ENCODE results near the gene CYBB. TPM values are rescaled to one million over a fixed set of nuclear protein-coding genes. Genes with fewer than 3 reads are reported as not detected.

CYBB gene
- total RNA-seq, 1 donor = 1.4 TPM

DNA sequence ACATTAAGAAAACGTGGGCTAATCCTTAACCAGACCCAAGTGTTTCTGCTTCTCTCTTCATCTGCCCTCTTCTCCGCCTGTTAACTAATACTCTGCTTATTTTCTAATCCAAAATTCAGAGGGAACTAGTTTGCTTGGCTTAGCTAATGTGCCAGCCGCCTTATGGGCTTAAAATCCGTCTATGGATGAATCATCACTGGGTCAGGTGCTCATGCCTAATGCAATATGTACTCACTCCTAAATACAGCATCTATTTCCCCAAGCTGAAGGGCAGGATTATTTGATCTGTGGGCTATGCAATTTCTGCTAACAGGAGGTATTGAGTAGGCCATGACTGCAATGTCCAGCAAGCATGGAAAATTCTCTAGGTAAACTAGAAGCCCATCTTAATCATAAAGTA, 55.1 kb downstream of the CYBB start:
- Histone ChIP-seq H3K27me3 (ENCODE audit: insufficient read depth, low read length) (no peaks in the 10 kb centered on the region), H3K4me1 (ENCODE audit: insufficient read depth, low read length) (no peaks in the 10 kb centered on the region), H3K4me2 (ENCODE audit: insufficient read depth, low read length) (no peak overlapping the region), H3K79me2 (ENCODE audit: insufficient read depth, low read length) (no peaks in the 10 kb centered on the region), H3K36me3 (ENCODE audit: insufficient read depth, low read length) (no peaks in the 10 kb centered on the region), H3K27ac (ENCODE audit: low read depth, low read length) (no peak overlapping the region), H2AFZ (ENCODE audit: low read length) (no peak overlapping the region), H4K20me1 (ENCODE audit: insufficient read depth, low read length) (no peaks in the 10 kb centered on the region), H3K9me3 (ENCODE audit: low read depth, low read length) (no peaks in the 10 kb centered on the region), H3K4me3 (ENCODE audit: insufficient read depth, low read length) (no peak overlapping the region)
- DNase-seq (ENCODE audit: insufficient read length, low spot score, missing footprints) = peak; percentile 21
- TF ChIP-seq, protein P1, sequence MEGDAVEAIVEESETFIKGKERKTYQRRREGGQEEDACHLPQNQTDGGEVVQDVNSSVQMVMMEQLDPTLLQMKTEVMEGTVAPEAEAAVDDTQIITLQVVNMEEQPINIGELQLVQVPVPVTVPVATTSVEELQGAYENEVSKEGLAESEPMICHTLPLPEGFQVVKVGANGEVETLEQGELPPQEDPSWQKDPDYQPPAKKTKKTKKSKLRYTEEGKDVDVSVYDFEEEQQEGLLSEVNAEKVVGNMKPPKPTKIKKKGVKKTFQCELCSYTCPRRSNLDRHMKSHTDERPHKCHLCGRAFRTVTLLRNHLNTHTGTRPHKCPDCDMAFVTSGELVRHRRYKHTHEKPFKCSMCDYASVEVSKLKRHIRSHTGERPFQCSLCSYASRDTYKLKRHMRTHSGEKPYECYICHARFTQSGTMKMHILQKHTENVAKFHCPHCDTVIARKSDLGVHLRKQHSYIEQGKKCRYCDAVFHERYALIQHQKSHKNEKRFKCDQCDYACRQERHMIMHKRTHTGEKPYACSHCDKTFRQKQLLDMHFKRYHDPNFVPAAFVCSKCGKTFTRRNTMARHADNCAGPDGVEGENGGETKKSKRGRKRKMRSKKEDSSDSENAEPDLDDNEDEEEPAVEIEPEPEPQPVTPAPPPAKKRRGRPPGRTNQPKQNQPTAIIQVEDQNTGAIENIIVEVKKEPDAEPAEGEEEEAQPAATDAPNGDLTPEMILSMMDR (IDR thresholded peaks at IDR 0.05; ENCODE audit: extremely low read depth, low read depth, low read length) = no peak

DNA sequence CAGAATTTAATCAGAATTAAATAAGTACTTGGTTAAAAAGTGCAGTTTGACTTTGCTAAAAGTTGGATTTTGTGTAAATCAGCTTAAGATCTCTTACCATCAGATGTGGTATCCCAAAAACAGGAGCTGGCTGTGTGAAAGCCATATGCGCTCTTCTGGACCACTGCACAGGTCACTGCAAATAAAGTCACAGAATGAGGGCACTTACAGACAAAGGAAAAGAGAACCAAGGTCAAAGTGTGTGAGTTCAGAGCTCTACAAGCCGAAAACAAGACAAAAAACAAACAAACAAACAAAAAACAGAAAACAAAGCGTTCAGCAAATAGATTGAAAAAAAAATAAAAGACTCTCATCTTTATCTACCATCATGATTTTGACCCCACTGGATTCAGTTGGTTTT, 61.1 kb downstream of the CYBB start:
- TF ChIP-seq, protein P1 (IDR thresholded peaks at IDR 0.05; ENCODE audit: extremely low read depth, low read depth, low read length) = no peak
- no peaks in the 10 kb centered on the region for H4K20me1 ChIP-seq (ENCODE audit: insufficient read depth, low read length)
- H3K9me3 ChIP-seq (ENCODE audit: low read depth, low read length) = no peaks in the 10 kb centered on the region
- H3K27me3 ChIP-seq (ENCODE audit: insufficient read depth, low read length) = no peaks in the 10 kb centered on the region
- DNase-seq (ENCODE audit: insufficient read length, low spot score, missing footprints) = no peak
- H3K4me3 ChIP-seq (ENCODE audit: insufficient read depth, low read length) = no peak overlapping the region
- H3K27ac ChIP-seq (ENCODE audit: low read depth, low read length) = no peak overlapping the region
- H3K4me2 ChIP-seq (ENCODE audit: insufficient read depth, low read length) = no peak overlapping the region
- H3K79me2 ChIP-seq (ENCODE audit: insufficient read depth, low read length) = no peaks in the 10 kb centered on the region
- no peaks in the 10 kb centered on the region for H3K4me1 ChIP-seq (ENCODE audit: insufficient read depth, low read length)
- H2AFZ ChIP-seq (ENCODE audit: low read length) = no peak overlapping the region
- H3K36me3 ChIP-seq (ENCODE audit: insufficient read depth, low read length) = no peaks in the 10 kb centered on the region

DNA sequence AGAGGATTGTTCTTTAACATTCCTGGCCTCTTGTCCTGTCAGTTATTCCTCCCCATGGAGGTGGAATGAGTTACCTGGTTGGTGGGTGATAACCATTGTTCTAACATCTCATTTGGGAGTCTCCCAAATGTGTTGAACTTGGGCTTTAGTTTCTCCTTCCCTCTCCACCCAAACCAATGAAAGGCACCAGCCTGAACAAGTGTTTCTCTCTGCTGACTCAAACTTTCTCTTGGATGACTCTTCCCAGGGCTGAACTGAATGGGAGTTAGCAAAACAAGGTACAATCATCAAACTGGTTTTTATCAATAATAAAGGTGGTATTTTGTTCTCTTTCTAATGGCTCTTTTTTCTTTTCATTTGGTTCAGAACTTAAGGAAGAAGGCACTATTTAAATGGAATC, 64.8 kb downstream of the CYBB start:
- no peak for DNase-seq (ENCODE audit: insufficient read length, low spot score, missing footprints)
- H3K4me1 ChIP-seq (ENCODE audit: insufficient read depth, low read length) = peaks cover 4% of the 10 kb centered on the region
- no peaks in the 10 kb centered on the region for H3K36me3 ChIP-seq (ENCODE audit: insufficient read depth, low read length)
- H2AFZ ChIP-seq (ENCODE audit: low read length) = no peak overlapping the region
- H3K27me3 ChIP-seq (ENCODE audit: insufficient read depth, low read length) = no peaks in the 10 kb centered on the region
- H3K4me2 ChIP-seq (ENCODE audit: insufficient read depth, low read length) = no peak overlapping the region
- no peaks in the 10 kb centered on the region for H4K20me1 ChIP-seq (ENCODE audit: insufficient read depth, low read length)
- TF ChIP-seq, protein P1 (IDR thresholded peaks at IDR 0.05; ENCODE audit: extremely low read depth, low read depth, low read length) = no peak
- no peak overlapping the region for H3K27ac ChIP-seq (ENCODE audit: low read depth, low read length)
- H3K79me2 ChIP-seq (ENCODE audit: insufficient read depth, low read length) = no peaks in the 10 kb centered on the region
- H3K4me3 ChIP-seq (ENCODE audit: insufficient read depth, low read length) = no peak overlapping the region
- no peaks in the 10 kb centered on the region for H3K9me3 ChIP-seq (ENCODE audit: low read depth, low read length)

DNA sequence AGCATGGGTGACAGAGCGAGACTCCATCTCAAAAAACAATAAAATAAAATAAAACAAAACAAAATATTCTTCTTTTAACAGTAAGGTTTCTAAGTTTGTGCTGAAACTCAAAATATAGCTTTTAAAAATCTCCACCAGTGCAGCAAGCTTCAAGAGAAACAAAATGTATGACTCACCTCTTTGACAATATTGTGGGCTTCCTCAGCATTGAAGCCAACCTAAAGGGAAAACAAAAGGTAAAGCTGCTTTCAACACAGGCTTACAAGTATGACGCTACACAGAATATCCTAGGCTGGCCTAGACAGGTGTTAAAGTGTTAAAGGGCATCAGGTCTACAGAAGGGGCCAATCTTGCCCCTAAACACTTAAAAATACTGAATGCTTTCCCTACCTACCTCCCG, 66.3 kb downstream of the CYBB start:
- Histone ChIP-seq H3K4me3 (ENCODE audit: insufficient read depth, low read length) (peak overlapping the region; percentile 80), H3K4me1 (ENCODE audit: insufficient read depth, low read length) (peaks cover 4% of the 10 kb centered on the region), H3K9me3 (ENCODE audit: low read depth, low read length) (no peaks in the 10 kb centered on the region), H3K27ac (ENCODE audit: low read depth, low read length) (peak overlapping the region; percentile 75), H3K4me2 (ENCODE audit: insufficient read depth, low read length) (peak overlapping the region; percentile 77), H3K79me2 (ENCODE audit: insufficient read depth, low read length) (no peaks in the 10 kb centered on the region), H3K36me3 (ENCODE audit: insufficient read depth, low read length) (no peaks in the 10 kb centered on the region), H4K20me1 (ENCODE audit: insufficient read depth, low read length) (no peaks in the 10 kb centered on the region), H3K27me3 (ENCODE audit: insufficient read depth, low read length) (no peaks in the 10 kb centered on the region), H2AFZ (ENCODE audit: low read length) (no peak overlapping the region)
- TF ChIP-seq, protein P1 (IDR thresholded peaks at IDR 0.05; ENCODE audit: extremely low read depth, low read depth, low read length) = no peak
- peak; percentile 1 for DNase-seq (ENCODE audit: insufficient read length, low spot score, missing footprints)

Data from osteoblast (primary cell).